ENCODE measurements around the gene NKAPD1. TPM values are rescaled to one million over a fixed set of nuclear protein-coding genes. Genes with fewer than 3 reads are reported as not detected.

NKAPD1 gene
- total RNA-seq, 1 donor from 2014 or later: 27.7 TPM

DNA sequence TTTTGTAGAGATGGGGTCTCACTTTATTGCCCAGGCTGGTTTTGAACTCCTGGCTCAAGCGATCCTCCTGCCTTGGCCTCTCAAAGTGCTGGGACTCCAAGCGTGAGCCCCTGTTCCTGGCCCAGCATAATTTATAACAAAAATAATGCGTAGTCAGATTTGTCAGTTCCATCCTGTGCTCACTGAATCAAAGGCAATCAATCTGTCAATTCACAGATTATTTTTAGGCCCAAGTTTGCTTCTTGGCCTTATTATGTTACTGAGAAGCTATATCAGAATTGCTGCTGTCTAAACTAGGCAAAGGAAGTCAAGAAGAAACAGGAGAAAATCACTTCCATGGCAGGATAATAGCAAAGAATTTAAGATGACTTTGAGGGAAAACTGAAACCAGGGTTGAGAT lies 40.2 kb upstream of the NKAPD1 start:
- TF ChIP-seq EZH2 (IDR thresholded peaks at IDR 0.05; ENCODE audit: insufficient read depth, low read length): no peak
- TF ChIP-seq, protein P1, sequence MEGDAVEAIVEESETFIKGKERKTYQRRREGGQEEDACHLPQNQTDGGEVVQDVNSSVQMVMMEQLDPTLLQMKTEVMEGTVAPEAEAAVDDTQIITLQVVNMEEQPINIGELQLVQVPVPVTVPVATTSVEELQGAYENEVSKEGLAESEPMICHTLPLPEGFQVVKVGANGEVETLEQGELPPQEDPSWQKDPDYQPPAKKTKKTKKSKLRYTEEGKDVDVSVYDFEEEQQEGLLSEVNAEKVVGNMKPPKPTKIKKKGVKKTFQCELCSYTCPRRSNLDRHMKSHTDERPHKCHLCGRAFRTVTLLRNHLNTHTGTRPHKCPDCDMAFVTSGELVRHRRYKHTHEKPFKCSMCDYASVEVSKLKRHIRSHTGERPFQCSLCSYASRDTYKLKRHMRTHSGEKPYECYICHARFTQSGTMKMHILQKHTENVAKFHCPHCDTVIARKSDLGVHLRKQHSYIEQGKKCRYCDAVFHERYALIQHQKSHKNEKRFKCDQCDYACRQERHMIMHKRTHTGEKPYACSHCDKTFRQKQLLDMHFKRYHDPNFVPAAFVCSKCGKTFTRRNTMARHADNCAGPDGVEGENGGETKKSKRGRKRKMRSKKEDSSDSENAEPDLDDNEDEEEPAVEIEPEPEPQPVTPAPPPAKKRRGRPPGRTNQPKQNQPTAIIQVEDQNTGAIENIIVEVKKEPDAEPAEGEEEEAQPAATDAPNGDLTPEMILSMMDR (IDR thresholded peaks at IDR 0.05; ENCODE audit: insufficient read depth, low read depth, low read length): no peak
- Mint-ChIP-seq H3K4me1 (ENCODE audit: low read depth, unreplicated experiment) (no peaks in the 10 kb centered on the region), H3K4me3 (ENCODE audit: unreplicated experiment) (no peak overlapping the region), H3K27me3 (ENCODE audit: low read depth, unreplicated experiment) (no peaks in the 10 kb centered on the region), H3K36me3 (ENCODE audit: low read depth, unreplicated experiment) (peaks cover 13% of the 10 kb centered on the region), H3K9me3 (ENCODE audit: unreplicated experiment) (no peaks in the 10 kb centered on the region), H3K27ac (ENCODE audit: unreplicated experiment) (no peak overlapping the region)
- Histone ChIP-seq H3K36me3 (ENCODE audit: insufficient read depth, low read length) (peaks cover 22% of the 10 kb centered on the region), H4K20me1 (ENCODE audit: insufficient read depth, low read length) (no peaks in the 10 kb centered on the region), H3K9ac (ENCODE audit: low read length) (no peak overlapping the region), H3K79me2 (ENCODE audit: insufficient read depth, low read length) (no peaks in the 10 kb centered on the region), H3K4me1 (ENCODE audit: insufficient read depth, low read length) (no peaks in the 10 kb centered on the region), H3K27me3 (ENCODE audit: insufficient read depth, low read length) (no peaks in the 10 kb centered on the region), H3K4me2 (ENCODE audit: low read length) (no peak overlapping the region), H2AFZ (ENCODE audit: low read depth, low read length) (no peak overlapping the region), H3K4me3 (ENCODE audit: insufficient read depth, low read depth, low read length) (no peak overlapping the region), H3K27ac (ENCODE audit: low read depth, low read length) (no peak overlapping the region), H3K9me3 (ENCODE audit: insufficient read depth, low read depth, low read length) (no peaks in the 10 kb centered on the region)
- FAIRE-seq: no peak
- no peak for DNase-seq (ENCODE audit: low read depth)

DNA sequence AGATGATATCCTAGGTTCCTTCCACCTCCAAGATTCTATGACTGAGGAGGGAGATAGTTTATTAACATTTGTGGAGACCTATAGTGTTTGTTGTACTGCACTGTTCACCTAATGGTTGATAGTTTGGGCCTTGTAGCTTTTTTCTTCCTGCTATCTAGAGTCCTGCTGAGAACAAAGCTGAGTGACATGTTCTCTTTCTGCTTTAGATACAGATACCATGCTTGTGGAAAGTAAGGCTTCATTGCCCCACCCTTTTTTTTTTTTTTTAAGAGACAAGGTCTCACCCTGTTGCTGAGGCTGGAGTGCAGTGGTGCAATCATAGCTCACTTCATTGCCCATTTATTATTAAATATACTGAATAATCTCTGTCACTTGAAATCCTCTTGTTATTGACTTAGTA lies 36.6 kb upstream of the NKAPD1 start:
- Histone ChIP-seq H4K20me1 (ENCODE audit: insufficient read depth, low read length) (no peaks in the 10 kb centered on the region), H3K79me2 (ENCODE audit: insufficient read depth, low read length) (no peaks in the 10 kb centered on the region), H3K36me3 (ENCODE audit: insufficient read depth, low read length) (peaks cover 21% of the 10 kb centered on the region), H3K27ac (ENCODE audit: low read depth, low read length) (no peak overlapping the region), H3K4me3 (ENCODE audit: insufficient read depth, low read depth, low read length) (no peak overlapping the region), H3K27me3 (ENCODE audit: insufficient read depth, low read length) (no peaks in the 10 kb centered on the region), H3K9ac (ENCODE audit: low read length) (no peak overlapping the region), H2AFZ (ENCODE audit: low read depth, low read length) (no peak overlapping the region), H3K4me2 (ENCODE audit: low read length) (no peak overlapping the region), H3K4me1 (ENCODE audit: insufficient read depth, low read length) (peaks cover 5% of the 10 kb centered on the region), H3K9me3 (ENCODE audit: insufficient read depth, low read depth, low read length) (no peaks in the 10 kb centered on the region)
- FAIRE-seq: no peak
- Mint-ChIP-seq H3K27ac (ENCODE audit: unreplicated experiment) (no peak overlapping the region), H3K27me3 (ENCODE audit: low read depth, unreplicated experiment) (no peaks in the 10 kb centered on the region), H3K36me3 (ENCODE audit: low read depth, unreplicated experiment) (peaks cover 2% of the 10 kb centered on the region), H3K4me3 (ENCODE audit: unreplicated experiment) (no peak overlapping the region), H3K9me3 (ENCODE audit: unreplicated experiment) (no peaks in the 10 kb centered on the region), H3K4me1 (ENCODE audit: low read depth, unreplicated experiment) (peaks cover 12% of the 10 kb centered on the region)
- DNase-seq (ENCODE audit: low read depth): no peak
- TF ChIP-seq, protein P1 (IDR thresholded peaks at IDR 0.05; ENCODE audit: insufficient read depth, low read depth, low read length): no peak
- TF ChIP-seq EZH2 (IDR thresholded peaks at IDR 0.05; ENCODE audit: insufficient read depth, low read length): no peak

DNA sequence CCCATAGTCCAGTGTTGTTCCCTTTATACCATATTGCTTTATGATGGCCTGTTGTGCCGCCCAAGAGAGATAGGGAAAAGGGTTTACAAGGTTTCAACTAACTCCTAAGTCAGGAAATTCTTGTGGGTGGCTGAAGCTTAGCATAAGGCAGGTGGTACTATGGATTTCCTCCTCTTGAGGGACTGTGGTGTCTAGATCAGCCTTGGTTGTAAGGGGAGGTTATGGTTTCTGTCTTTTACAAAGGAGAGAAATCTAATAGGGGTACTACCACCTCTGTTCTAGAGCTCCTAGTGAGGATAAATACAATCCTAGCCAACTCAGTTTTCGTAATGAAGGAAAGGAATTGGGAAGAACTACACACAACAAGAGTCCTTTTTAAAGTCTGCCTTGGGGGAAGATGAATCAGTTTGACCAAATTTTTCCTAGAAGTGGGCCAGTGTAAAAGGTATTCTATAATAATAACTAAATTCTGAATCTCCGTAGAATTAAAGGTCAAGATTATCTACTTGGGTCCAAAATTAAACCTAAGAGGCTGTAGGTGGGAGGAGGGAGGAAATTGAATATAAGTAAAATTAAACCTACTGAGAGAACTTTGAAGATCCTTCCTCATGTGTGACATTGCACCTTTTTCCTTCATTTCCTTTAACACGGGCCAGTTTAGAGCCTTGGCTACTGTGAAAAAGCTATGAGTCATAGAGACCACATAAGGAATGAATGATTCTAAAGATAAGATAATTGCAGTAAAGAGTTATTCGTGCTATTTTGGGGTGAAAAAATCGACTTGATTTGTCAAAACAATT lies 31.7 kb upstream of the NKAPD1 start:
- Mint-ChIP-seq H3K36me3 (ENCODE audit: low read depth, unreplicated experiment) (peaks cover 15% of the 10 kb centered on the region), H3K4me3 (ENCODE audit: unreplicated experiment) (peak overlapping the region; percentile 6), H3K27ac (ENCODE audit: unreplicated experiment) (peak overlapping the region; percentile 82), H3K9me3 (ENCODE audit: unreplicated experiment) (peaks cover 5% of the 10 kb centered on the region), H3K27me3 (ENCODE audit: low read depth, unreplicated experiment) (no peaks in the 10 kb centered on the region), H3K4me1 (ENCODE audit: low read depth, unreplicated experiment) (peaks cover 16% of the 10 kb centered on the region)
- peaks cover 18% of the 10 kb centered on the region for H3K36me3 ChIP-seq (ENCODE audit: insufficient read depth, low read length)
- H3K4me3 ChIP-seq (ENCODE audit: insufficient read depth, low read depth, low read length): no peak overlapping the region
- no peak for TF ChIP-seq EZH2 (IDR thresholded peaks at IDR 0.05; ENCODE audit: insufficient read depth, low read length)
- TF ChIP-seq, protein P1 (IDR thresholded peaks at IDR 0.05; ENCODE audit: insufficient read depth, low read depth, low read length): no peak
- no peak overlapping the region for H2AFZ ChIP-seq (ENCODE audit: low read depth, low read length)
- peaks cover 10% of the 10 kb centered on the region for H3K4me1 ChIP-seq (ENCODE audit: insufficient read depth, low read length)
- no peak overlapping the region for H3K9ac ChIP-seq (ENCODE audit: low read length)
- H3K9me3 ChIP-seq (ENCODE audit: insufficient read depth, low read depth, low read length): no peaks in the 10 kb centered on the region
- FAIRE-seq (no peak), DNase-seq (ENCODE audit: low read depth) (peak; percentile 77)
- no peaks in the 10 kb centered on the region for H3K27me3 ChIP-seq (ENCODE audit: insufficient read depth, low read length)
- peak overlapping the region; percentile 54 for H3K27ac ChIP-seq (ENCODE audit: low read depth, low read length)
- H4K20me1 ChIP-seq (ENCODE audit: insufficient read depth, low read length): no peaks in the 10 kb centered on the region
- H3K4me2 ChIP-seq (ENCODE audit: low read length): peak overlapping the region; percentile 12
- H3K79me2 ChIP-seq (ENCODE audit: insufficient read depth, low read length): no peaks in the 10 kb centered on the region
